ENCODE measurements around the gene IL23R. TPM values are rescaled to one million over a fixed set of nuclear protein-coding genes. Genes with fewer than 3 reads are reported as not detected.

IL23R gene
- total RNA-seq, 3 donors from 2014 or later (not counting 1 experiment from before 2014, with no cell fraction given): 0.31 to 0.55 (median 0.34) TPM

DNA sequence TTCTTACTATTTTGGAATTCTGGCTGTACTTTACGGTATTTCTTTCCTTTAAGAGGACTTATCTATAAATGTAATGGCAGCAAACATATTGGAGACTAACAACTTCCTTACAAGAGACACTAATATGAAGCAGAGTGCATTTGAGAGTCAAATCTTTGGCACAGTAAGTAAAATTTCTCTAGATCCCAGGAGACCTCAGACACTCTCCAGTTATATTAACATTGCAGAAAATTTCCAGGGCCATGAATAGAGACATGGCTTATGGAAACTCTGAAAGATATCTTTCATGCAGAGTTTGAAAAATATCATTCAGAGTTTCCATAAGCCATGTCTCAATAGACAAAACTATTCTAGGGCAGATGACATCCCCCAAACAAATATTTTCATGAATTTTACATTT lies 51.2 kb downstream of the IL23R start:
- Mint-ChIP-seq H3K4me1 (peaks cover 4 to 11% of the 10 kb centered on the region in 2 donors), H3K27me3 (ENCODE audit: low read depth in 2 of 2) (no peaks in the 10 kb centered on the region), H3K27ac (no peak overlapping the region), H3K36me3 (no peaks in the 10 kb centered on the region), H3K9me3 (no peaks in the 10 kb centered on the region), H3K4me3 (no peak overlapping the region)
- ATAC-seq (no peak), DNase-seq (no peak)
- Histone ChIP-seq H3K27ac (ENCODE audit: low read length) (no peak overlapping the region), H3K36me3 (ENCODE audit: control insufficient read depth, insufficient read depth, low read length) (no peaks in the 10 kb centered on the region), H3K27me3 (ENCODE audit: control insufficient read depth, insufficient read depth, low read length) (no peaks in the 10 kb centered on the region), H3K9me3 (ENCODE audit: control insufficient read depth, insufficient read depth, low read length) (no peaks in the 10 kb centered on the region), H3K4me1 (ENCODE audit: control insufficient read depth, insufficient read depth, low read length) (peaks cover 8% of the 10 kb centered on the region), H3K4me3 (ENCODE audit: low read length) (no peak overlapping the region)
- TF ChIP-seq, protein P1, sequence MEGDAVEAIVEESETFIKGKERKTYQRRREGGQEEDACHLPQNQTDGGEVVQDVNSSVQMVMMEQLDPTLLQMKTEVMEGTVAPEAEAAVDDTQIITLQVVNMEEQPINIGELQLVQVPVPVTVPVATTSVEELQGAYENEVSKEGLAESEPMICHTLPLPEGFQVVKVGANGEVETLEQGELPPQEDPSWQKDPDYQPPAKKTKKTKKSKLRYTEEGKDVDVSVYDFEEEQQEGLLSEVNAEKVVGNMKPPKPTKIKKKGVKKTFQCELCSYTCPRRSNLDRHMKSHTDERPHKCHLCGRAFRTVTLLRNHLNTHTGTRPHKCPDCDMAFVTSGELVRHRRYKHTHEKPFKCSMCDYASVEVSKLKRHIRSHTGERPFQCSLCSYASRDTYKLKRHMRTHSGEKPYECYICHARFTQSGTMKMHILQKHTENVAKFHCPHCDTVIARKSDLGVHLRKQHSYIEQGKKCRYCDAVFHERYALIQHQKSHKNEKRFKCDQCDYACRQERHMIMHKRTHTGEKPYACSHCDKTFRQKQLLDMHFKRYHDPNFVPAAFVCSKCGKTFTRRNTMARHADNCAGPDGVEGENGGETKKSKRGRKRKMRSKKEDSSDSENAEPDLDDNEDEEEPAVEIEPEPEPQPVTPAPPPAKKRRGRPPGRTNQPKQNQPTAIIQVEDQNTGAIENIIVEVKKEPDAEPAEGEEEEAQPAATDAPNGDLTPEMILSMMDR (IDR thresholded peaks at IDR 0.05): no peak
- intact Hi-C loops (cut with micrococcal nuclease): no loop called here
- WGBS (ENCODE audit: insufficient coverage): no CpG with 5 or more reads among the region's 1 CpG

DNA sequence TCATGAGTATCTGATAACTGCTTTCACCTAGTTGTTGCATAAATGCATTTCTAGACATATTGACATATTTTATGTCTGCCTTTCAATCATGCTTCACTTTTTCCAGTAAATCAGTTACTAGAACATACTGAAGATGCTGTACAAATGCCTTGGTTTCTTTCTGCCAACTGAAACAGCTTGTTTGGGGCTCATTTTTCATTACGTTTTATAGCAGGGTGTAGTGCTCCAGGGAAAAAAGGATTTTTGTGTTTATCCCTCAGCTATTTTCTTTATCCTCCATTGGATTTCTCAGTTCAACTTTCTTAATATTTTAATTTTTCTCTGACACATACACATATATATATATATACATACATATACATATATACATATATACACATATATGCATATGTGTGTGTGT lies 51.7 kb downstream of the IL23R start:
- H3K4me3 Mint-ChIP-seq: no peak overlapping the region
- TF ChIP-seq, protein P1 (IDR thresholded peaks at IDR 0.05): no peak
- H3K27ac Mint-ChIP-seq: no peak overlapping the region
- peaks cover 5% of the 10 kb centered on the region for H3K4me1 ChIP-seq (ENCODE audit: control insufficient read depth, insufficient read depth, low read length)
- WGBS (ENCODE audit: insufficient coverage): no CpG with 5 or more reads among the region's 1 CpG
- no peak overlapping the region for H3K27ac ChIP-seq (ENCODE audit: low read length)
- no peaks in the 10 kb centered on the region for H3K9me3 ChIP-seq (ENCODE audit: control insufficient read depth, insufficient read depth, low read length)
- no peaks in the 10 kb centered on the region for H3K27me3 Mint-ChIP-seq (ENCODE audit: low read depth in 2 of 2)
- H3K27me3 ChIP-seq (ENCODE audit: control insufficient read depth, insufficient read depth, low read length): no peaks in the 10 kb centered on the region
- ATAC-seq (no peak), DNase-seq (no peak)
- H3K9me3 Mint-ChIP-seq: no peaks in the 10 kb centered on the region
- intact Hi-C loops (cut with micrococcal nuclease): no loop called here
- no peak overlapping the region for H3K4me3 ChIP-seq (ENCODE audit: low read length)
- H3K36me3 ChIP-seq (ENCODE audit: control insufficient read depth, insufficient read depth, low read length): no peaks in the 10 kb centered on the region
- H3K4me1 Mint-ChIP-seq: peaks cover 4 to 10% of the 10 kb centered on the region in 2 donors
- no peaks in the 10 kb centered on the region for H3K36me3 Mint-ChIP-seq

DNA sequence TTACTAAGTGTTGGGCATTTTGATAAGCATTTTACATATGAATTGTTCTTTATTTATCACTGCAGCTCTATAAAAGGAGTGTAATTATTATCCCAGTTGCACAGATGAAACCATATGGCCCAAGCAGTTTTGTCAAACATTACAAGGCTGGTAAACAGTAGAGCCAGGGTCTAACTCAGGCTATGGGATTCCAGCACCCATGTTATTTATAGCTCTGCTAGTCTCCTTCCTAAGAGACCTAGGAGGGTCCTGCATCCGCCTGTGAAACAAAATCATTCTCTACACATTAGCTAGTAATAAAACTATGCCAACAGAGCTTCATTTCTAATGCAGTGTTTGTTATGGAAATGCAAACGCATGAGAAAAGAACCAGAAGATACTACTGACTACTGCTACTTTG lies 58.6 kb downstream of the IL23R start:
- H3K9me3 Mint-ChIP-seq: no peaks in the 10 kb centered on the region
- TF ChIP-seq, protein P1 (IDR thresholded peaks at IDR 0.05): no peak
- no peaks in the 10 kb centered on the region for H3K27me3 Mint-ChIP-seq (ENCODE audit: low read depth in 2 of 2)

DNA sequence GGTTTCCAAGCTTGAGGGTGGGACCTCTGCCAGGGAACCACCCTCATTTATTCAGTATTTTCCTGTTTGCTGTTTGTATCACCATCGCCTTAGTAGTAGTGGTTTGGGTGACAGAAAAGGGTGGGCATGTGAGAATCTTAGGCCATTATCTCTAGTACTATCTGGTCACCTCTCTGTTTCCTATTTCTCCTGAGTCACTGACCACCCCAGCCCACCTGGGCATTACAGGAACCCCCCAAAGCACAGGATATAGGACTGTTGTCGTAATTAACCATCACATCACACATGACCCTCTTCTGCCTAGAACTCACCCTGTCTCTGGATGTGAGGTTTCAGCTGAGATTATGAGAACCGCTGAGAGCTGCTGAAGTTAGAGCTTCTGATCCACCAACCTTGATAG lies 60.4 kb downstream of the IL23R start:
- Mint-ChIP-seq H3K4me1 (peaks cover 40 to 46% of the 10 kb centered on the region in 2 donors), H3K27me3 (ENCODE audit: low read depth in 2 of 2) (no peaks in the 10 kb centered on the region), H3K4me3 (peak overlapping the region; percentile 82), H3K27ac (peak overlapping the region; percentile 90 to 94), H3K36me3 (no peaks in the 10 kb centered on the region), H3K9me3 (no peaks in the 10 kb centered on the region)
- peak overlapping the region; percentile 85 for H3K27ac ChIP-seq (ENCODE audit: low read length)
- no peaks in the 10 kb centered on the region for H3K36me3 ChIP-seq (ENCODE audit: control insufficient read depth, insufficient read depth, low read length)
- H3K4me3 ChIP-seq (ENCODE audit: low read length): no peak overlapping the region
- TF ChIP-seq, protein P1 (IDR thresholded peaks at IDR 0.05): no peak
- peak; percentile 87 to 92 (median 90) for ATAC-seq
- no peaks in the 10 kb centered on the region for H3K27me3 ChIP-seq (ENCODE audit: control insufficient read depth, insufficient read depth, low read length)
- peak; percentile 43 to 53 for DNase-seq
- H3K9me3 ChIP-seq (ENCODE audit: control insufficient read depth, insufficient read depth, low read length): no peaks in the 10 kb centered on the region
- H3K4me1 ChIP-seq (ENCODE audit: control insufficient read depth, insufficient read depth, low read length): peaks cover 26% of the 10 kb centered on the region
- 22% methylated on average over 2 of the region's 3 CpGs for WGBS (ENCODE audit: insufficient coverage)
- intact Hi-C loops (cut with micrococcal nuclease): loop anchor here (2.0 to 5.0 kb wide), 4 partner anchors 32 to 206 kb away; partner anchors contain the start of gene SERBP1

More for the DNA sequence above, 58.6 kb downstream of the IL23R start:
- Mint-ChIP-seq H3K36me3 (no peaks in the 10 kb centered on the region), H3K4me3 (no peak overlapping the region), H3K4me1 (peaks cover 40% of the 10 kb centered on the region in 2 donors), H3K27ac (peak overlapping the region; percentile 90 to 94)
- DNase-seq: no peak
- Histone ChIP-seq H3K36me3 (ENCODE audit: control insufficient read depth, insufficient read depth, low read length) (no peaks in the 10 kb centered on the region), H3K4me1 (ENCODE audit: control insufficient read depth, insufficient read depth, low read length) (peaks cover 26% of the 10 kb centered on the region), H3K9me3 (ENCODE audit: control insufficient read depth, insufficient read depth, low read length) (no peaks in the 10 kb centered on the region), H3K27ac (ENCODE audit: low read length) (no peak overlapping the region), H3K27me3 (ENCODE audit: control insufficient read depth, insufficient read depth, low read length) (no peaks in the 10 kb centered on the region), H3K4me3 (ENCODE audit: low read length) (no peak overlapping the region)
- WGBS (ENCODE audit: insufficient coverage): 100% methylated on average over 2 of the region's 2 CpGs
- intact Hi-C loops (cut with micrococcal nuclease): loop anchor here (5.0 kb wide), 2 partner anchors 37 to 207 kb away; partner anchors contain the start of gene SERBP1
- no peak for ATAC-seq

Measured in natural killer cell (primary cell).